ENCODE results near the gene POU2AF1. TPM values are rescaled to one million over a fixed set of nuclear protein-coding genes. Genes with fewer than 3 reads are reported as not detected.

Gene POU2AF1
- total RNA-seq, 1 donor from 2014 or later = not detected

- H3K4me3 Mint-ChIP-seq (ENCODE audit: unreplicated experiment) = no peak overlapping the region
- no peak overlapping the region for H3K27ac Mint-ChIP-seq (ENCODE audit: unreplicated experiment)
- H3K9me3 Mint-ChIP-seq (ENCODE audit: unreplicated experiment) = no peaks in the 10 kb centered on the region
- no peaks in the 10 kb centered on the region for H3K4me1 Mint-ChIP-seq (ENCODE audit: unreplicated experiment)
- DNase-seq (ENCODE audit: extremely low spot score, unreplicated experiment) = no peak
- H3K27me3 Mint-ChIP-seq (ENCODE audit: unreplicated experiment) = peaks cover 22% of the 10 kb centered on the region
- H3K36me3 Mint-ChIP-seq (ENCODE audit: unreplicated experiment) = no peaks in the 10 kb centered on the region
- TF ChIP-seq CTCF (IDR thresholded peaks at IDR 0.05) = no peak
Measured at GRCh38 chr11:111351374-111352055, 27.6 kb downstream of the POU2AF1 start.

GRCh38 chr11:111350811-111351210, 28.3 kb downstream of the POU2AF1 start:
- Mint-ChIP-seq H3K36me3 (ENCODE audit: unreplicated experiment) (no peaks in the 10 kb centered on the region), H3K27ac (ENCODE audit: unreplicated experiment) (no peak overlapping the region), H3K27me3 (ENCODE audit: unreplicated experiment) (peaks cover 26% of the 10 kb centered on the region), H3K9me3 (ENCODE audit: unreplicated experiment) (no peaks in the 10 kb centered on the region), H3K4me1 (ENCODE audit: unreplicated experiment) (no peaks in the 10 kb centered on the region), H3K4me3 (ENCODE audit: unreplicated experiment) (no peak overlapping the region)
- TF ChIP-seq CTCF (IDR thresholded peaks at IDR 0.05) = no peak
- DNase-seq (ENCODE audit: extremely low spot score, unreplicated experiment) = no peak

GRCh38 chr11:111349191-111349695, 29.8 kb downstream of the POU2AF1 start:
- Mint-ChIP-seq H3K9me3 (ENCODE audit: unreplicated experiment) (no peaks in the 10 kb centered on the region), H3K4me1 (ENCODE audit: unreplicated experiment) (no peaks in the 10 kb centered on the region), H3K4me3 (ENCODE audit: unreplicated experiment) (no peak overlapping the region), H3K27ac (ENCODE audit: unreplicated experiment) (no peak overlapping the region), H3K27me3 (ENCODE audit: unreplicated experiment) (peaks cover 26% of the 10 kb centered on the region), H3K36me3 (ENCODE audit: unreplicated experiment) (no peaks in the 10 kb centered on the region)
- TF ChIP-seq CTCF (IDR thresholded peaks at IDR 0.05) = no peak
- no peak for DNase-seq (ENCODE audit: extremely low spot score, unreplicated experiment)

- no peaks in the 10 kb centered on the region for H3K9me3 Mint-ChIP-seq (ENCODE audit: unreplicated experiment)
- no peaks in the 10 kb centered on the region for H3K4me1 Mint-ChIP-seq (ENCODE audit: unreplicated experiment)
- H3K27me3 Mint-ChIP-seq (ENCODE audit: unreplicated experiment) = peaks cover 26% of the 10 kb centered on the region
Measured at GRCh38 chr11:111348147-111348546, 30.9 kb downstream of the POU2AF1 start.

More at GRCh38 chr11:111348147-111348546, 30.9 kb downstream of the POU2AF1 start:
- no peak overlapping the region for H3K27ac Mint-ChIP-seq (ENCODE audit: unreplicated experiment)
- H3K36me3 Mint-ChIP-seq (ENCODE audit: unreplicated experiment) = no peaks in the 10 kb centered on the region
- no peak for TF ChIP-seq CTCF (IDR thresholded peaks at IDR 0.05)
- DNase-seq (ENCODE audit: extremely low spot score, unreplicated experiment) = no peak
- no peak overlapping the region for H3K4me3 Mint-ChIP-seq (ENCODE audit: unreplicated experiment)
